ENCODE results near the gene SVIL. TPM values are rescaled to one million over a fixed set of nuclear protein-coding genes. Genes with fewer than 3 reads are reported as not detected.

The SVIL gene
- total RNA-seq, 2 experiments from 2014 or later = 0.47 to 1.5 TPM

DNA sequence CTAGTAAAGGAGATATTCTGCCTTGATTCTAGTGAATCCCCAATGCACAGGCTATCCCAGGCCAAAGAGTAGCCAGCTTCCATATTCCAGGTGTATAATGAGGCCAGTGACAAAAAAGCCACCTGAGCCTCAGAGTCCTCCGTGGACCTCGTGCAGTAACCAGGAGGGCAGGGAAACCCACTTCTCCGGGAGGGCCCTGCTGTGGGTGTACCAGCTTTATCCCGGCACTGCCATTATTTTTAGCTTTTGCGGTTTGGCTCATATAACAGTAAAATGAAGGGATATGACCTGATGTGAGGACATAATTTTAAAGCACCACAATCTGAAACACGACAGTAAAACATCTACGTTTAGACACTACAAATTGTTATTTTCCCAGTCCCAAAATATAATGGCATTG is 109.0 kb downstream of the SVIL start:
- Histone ChIP-seq H3K4me1 (ENCODE audit: insufficient read depth, low read length, poor library complexity, severe bottlenecking) (no peaks in the 10 kb centered on the region), H3K27ac (ENCODE audit: low read depth, low read length, poor library complexity, severe bottlenecking) (no peak overlapping the region), H3K4me2 (ENCODE audit: low read length) (no peak overlapping the region), H3K79me2 (ENCODE audit: insufficient read depth, low read depth, low read length) (no peaks in the 10 kb centered on the region), H3K9me3 (ENCODE audit: low read length) (no peaks in the 10 kb centered on the region), H3K9me2 (ENCODE audit: insufficient read depth, low read length) (no peaks in the 10 kb centered on the region), H2AFZ (ENCODE audit: low read length) (no peak overlapping the region), H3K36me3 (ENCODE audit: insufficient read depth, low read length) (no peaks in the 10 kb centered on the region), H3K4me3 (ENCODE audit: low read depth, low read length, poor library complexity, severe bottlenecking) (no peak overlapping the region), H4K20me1 (ENCODE audit: insufficient read depth, low read length) (no peaks in the 10 kb centered on the region)
- no peak for DNase-seq (ENCODE audit: low spot score)
- ChIA-PET POLR2A (no interaction called here), CTCF (ENCODE audit: unreplicated experiment) (no interaction called here)
- intact Hi-C loops (cut with micrococcal nuclease; ENCODE audit: unreplicated experiment) = no loop called here
- BruUV-seq (replicated peaks) = no TSS peak
- TF ChIP-seq EZH2phosphoT487 (IDR thresholded peaks at IDR 0.05; ENCODE audit: borderline replicate concordance, low read depth, low read length) = no peak
- TF ChIP-seq, protein P1, sequence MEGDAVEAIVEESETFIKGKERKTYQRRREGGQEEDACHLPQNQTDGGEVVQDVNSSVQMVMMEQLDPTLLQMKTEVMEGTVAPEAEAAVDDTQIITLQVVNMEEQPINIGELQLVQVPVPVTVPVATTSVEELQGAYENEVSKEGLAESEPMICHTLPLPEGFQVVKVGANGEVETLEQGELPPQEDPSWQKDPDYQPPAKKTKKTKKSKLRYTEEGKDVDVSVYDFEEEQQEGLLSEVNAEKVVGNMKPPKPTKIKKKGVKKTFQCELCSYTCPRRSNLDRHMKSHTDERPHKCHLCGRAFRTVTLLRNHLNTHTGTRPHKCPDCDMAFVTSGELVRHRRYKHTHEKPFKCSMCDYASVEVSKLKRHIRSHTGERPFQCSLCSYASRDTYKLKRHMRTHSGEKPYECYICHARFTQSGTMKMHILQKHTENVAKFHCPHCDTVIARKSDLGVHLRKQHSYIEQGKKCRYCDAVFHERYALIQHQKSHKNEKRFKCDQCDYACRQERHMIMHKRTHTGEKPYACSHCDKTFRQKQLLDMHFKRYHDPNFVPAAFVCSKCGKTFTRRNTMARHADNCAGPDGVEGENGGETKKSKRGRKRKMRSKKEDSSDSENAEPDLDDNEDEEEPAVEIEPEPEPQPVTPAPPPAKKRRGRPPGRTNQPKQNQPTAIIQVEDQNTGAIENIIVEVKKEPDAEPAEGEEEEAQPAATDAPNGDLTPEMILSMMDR (conservative IDR thresholded peaks at IDR 0.05; ENCODE audit: low read length) = no peak

DNA sequence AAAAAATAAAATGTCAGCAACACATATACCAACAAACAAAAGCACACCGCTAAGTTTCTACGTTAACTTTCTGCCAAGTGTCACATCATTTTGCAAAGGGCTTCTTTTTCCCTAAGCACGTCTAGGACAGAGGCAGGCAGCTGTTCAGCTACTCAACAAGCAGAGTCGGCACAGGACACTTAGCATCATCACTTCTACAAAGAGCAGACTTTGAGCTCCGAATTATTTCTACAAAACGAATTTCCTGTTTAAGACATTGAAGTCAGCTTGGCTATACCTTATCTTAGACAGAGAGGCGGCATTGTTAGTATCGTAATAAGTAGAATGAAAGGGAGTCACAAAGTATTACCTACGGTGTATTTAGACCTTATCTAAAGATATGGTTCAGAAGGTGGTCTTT is 110.1 kb downstream of the SVIL start:
- DNase-seq (ENCODE audit: low spot score) = no peak
- intact Hi-C loops (cut with micrococcal nuclease; ENCODE audit: unreplicated experiment) = no loop called here
- TF ChIP-seq EZH2phosphoT487 (IDR thresholded peaks at IDR 0.05; ENCODE audit: borderline replicate concordance, low read depth, low read length) = no peak
- TF ChIP-seq, protein P1 (conservative IDR thresholded peaks at IDR 0.05; ENCODE audit: low read length) = no peak
- Histone ChIP-seq H4K20me1 (ENCODE audit: insufficient read depth, low read length) (no peaks in the 10 kb centered on the region), H3K9me2 (ENCODE audit: insufficient read depth, low read length) (no peaks in the 10 kb centered on the region), H3K27ac (ENCODE audit: low read depth, low read length, poor library complexity, severe bottlenecking) (no peak overlapping the region), H3K79me2 (ENCODE audit: insufficient read depth, low read depth, low read length) (no peaks in the 10 kb centered on the region), H3K9me3 (ENCODE audit: low read length) (no peaks in the 10 kb centered on the region), H3K36me3 (ENCODE audit: insufficient read depth, low read length) (no peaks in the 10 kb centered on the region), H3K4me3 (ENCODE audit: low read depth, low read length, poor library complexity, severe bottlenecking) (no peak overlapping the region), H3K4me1 (ENCODE audit: insufficient read depth, low read length, poor library complexity, severe bottlenecking) (no peaks in the 10 kb centered on the region), H2AFZ (ENCODE audit: low read length) (no peak overlapping the region), H3K4me2 (ENCODE audit: low read length) (no peak overlapping the region)
- ChIA-PET CTCF (ENCODE audit: unreplicated experiment) (no interaction called here), POLR2A (no interaction called here)
- no TSS peak for BruUV-seq (replicated peaks)

DNA sequence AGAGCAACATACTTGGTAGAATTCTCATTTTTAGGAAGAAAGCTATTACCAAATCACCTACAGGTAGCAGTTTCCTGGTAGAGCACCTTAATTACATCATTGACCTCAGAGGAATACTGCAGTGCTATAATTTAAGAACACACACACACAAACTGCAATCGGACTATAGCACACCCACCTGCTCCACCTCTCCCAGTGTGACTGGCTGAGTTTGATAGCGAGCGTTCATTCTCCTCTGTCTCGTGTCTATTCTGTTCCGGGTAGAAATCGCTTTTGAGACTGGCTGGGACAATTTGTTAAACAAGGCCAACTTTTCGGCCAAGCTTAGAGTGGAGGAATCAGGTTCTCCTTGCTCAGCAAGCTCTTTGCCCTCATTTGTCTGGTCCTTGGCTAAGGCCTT is 110.5 kb downstream of the SVIL start:
- ChIA-PET POLR2A (interaction anchor here (1.2 kb wide), 1 partner anchor 10 kb away, joined by 4 read pairs; no protein-coding TSS in a partner anchor), CTCF (ENCODE audit: unreplicated experiment) (no interaction called here)
- TF ChIP-seq, protein P1 (conservative IDR thresholded peaks at IDR 0.05; ENCODE audit: low read length) = no peak
- TF ChIP-seq EZH2phosphoT487 (IDR thresholded peaks at IDR 0.05; ENCODE audit: borderline replicate concordance, low read depth, low read length) = no peak
- no peak overlapping the region for H2AFZ ChIP-seq (ENCODE audit: low read length)
- DNase-seq (ENCODE audit: low spot score) = no peak
- no peaks in the 10 kb centered on the region for H3K4me1 ChIP-seq (ENCODE audit: insufficient read depth, low read length, poor library complexity, severe bottlenecking)
- H4K20me1 ChIP-seq (ENCODE audit: insufficient read depth, low read length) = no peaks in the 10 kb centered on the region
- no peaks in the 10 kb centered on the region for H3K9me3 ChIP-seq (ENCODE audit: low read length)
- no TSS peak for BruUV-seq (replicated peaks)
- H3K27ac ChIP-seq (ENCODE audit: low read depth, low read length, poor library complexity, severe bottlenecking) = no peak overlapping the region
- H3K79me2 ChIP-seq (ENCODE audit: insufficient read depth, low read depth, low read length) = no peaks in the 10 kb centered on the region
- intact Hi-C loops (cut with micrococcal nuclease; ENCODE audit: unreplicated experiment) = no loop called here
- H3K4me2 ChIP-seq (ENCODE audit: low read length) = no peak overlapping the region
- no peaks in the 10 kb centered on the region for H3K36me3 ChIP-seq (ENCODE audit: insufficient read depth, low read length)
- no peaks in the 10 kb centered on the region for H3K9me2 ChIP-seq (ENCODE audit: insufficient read depth, low read length)
- no peak overlapping the region for H3K4me3 ChIP-seq (ENCODE audit: low read depth, low read length, poor library complexity, severe bottlenecking)
